GM23248 (cell line): ENCODE data around the gene ZNF229. TPM values are rescaled to one million over a fixed set of nuclear protein-coding genes. Genes with fewer than 3 reads are reported as not detected.

Experiments
- DNase-seq: peaks from one replicate; pipeline ENCODE4 v3.0.0-alpha.2; 2015
- H2AFZ ChIP-seq: fragments of 200-600 bp; sonication (generic); 2 replicates; pipeline ENCODE4 v1.6.1; 2016; ENCODE audit warnings: antibody characterized with exemption
- H3F3A ChIP-seq: fragments of 200-600 bp; sonication (generic); 2 replicates; pipeline ENCODE4 v1.6.1; 2016; ENCODE audit warnings: mild to moderate bottlenecking, antibody characterized with exemption, mixed run types; ENCODE audit not compliant: insufficient read depth
- H3K27ac ChIP-seq: fragments of 200-600 bp; sonication (generic); 2 replicates; pipeline ENCODE4 v1.5.1; 2016; ENCODE audit warnings: mild to moderate bottlenecking
- H3K27me3 ChIP-seq: fragments of 200-600 bp; sonication (generic); replicated peaks from 2 replicates; pipeline ENCODE4 v1.6.1; 2016; ENCODE audit warnings: mild to moderate bottlenecking; ENCODE audit not compliant: insufficient read depth
- H3K36me3 ChIP-seq: fragments of 200-600 bp; sonication (generic); 2 replicates; pipeline ENCODE4 v1.6.1; 2016; ENCODE audit warnings: low read depth, mild to moderate bottlenecking
- H3K4me1 ChIP-seq: fragments of 200-600 bp; sonication (generic); 2 replicates; pipeline ENCODE4 v1.6.1; 2016; ENCODE audit warnings: mild to moderate bottlenecking; ENCODE audit not compliant: insufficient read depth
- H3K4me2 ChIP-seq: fragments of 200-600 bp; sonication (generic); one replicate; pipeline ENCODE4 v1.6.1; 2016; ENCODE audit warnings: mild to moderate bottlenecking; ENCODE audit not compliant: unreplicated experiment
- H3K4me3 ChIP-seq: fragments of 200-600 bp; sonication (generic); 2 replicates; pipeline ENCODE4 v1.5.1; 2016; ENCODE audit warnings: mild to moderate bottlenecking
- H3K79me2 ChIP-seq: fragments of 200-600 bp; sonication (generic); 2 replicates; pipeline ENCODE4 v1.6.1; 2016; ENCODE audit warnings: mild to moderate bottlenecking; ENCODE audit not compliant: insufficient read depth
- H3K9ac ChIP-seq: fragments of 200-600 bp; sonication (generic); 2 replicates; pipeline ENCODE4 v1.6.1; 2016; ENCODE audit warnings: mild to moderate bottlenecking
- H3K9me2 ChIP-seq: fragments of 200-600 bp; sonication (generic); 2 replicates; pipeline ENCODE4 v1.6.1; 2016; ENCODE audit warnings: mixed run types, mild to moderate bottlenecking, moderate library complexity; ENCODE audit not compliant: insufficient read depth
- H3K9me3 ChIP-seq: fragments of 200-600 bp; sonication (generic); one replicate; pipeline ENCODE4 v1.6.1; 2017; ENCODE audit warnings: low read depth
- H4K20me1 ChIP-seq: fragments of 200-600 bp; sonication (generic); 2 replicates; pipeline ENCODE4 v1.6.0; 2016; ENCODE audit not compliant: insufficient read depth
- EZH2 ChIP-seq: fragments of 200-600 bp; sonication (generic); IDR thresholded peaks from 2 replicates; pipeline ENCODE4 v1.6.1; 2018; ENCODE audit warnings: antibody characterized with exemption, mild to moderate bottlenecking; ENCODE audit not compliant: insufficient read depth, poor library complexity, severe bottlenecking
- EZH2phosphoT487 ChIP-seq: fragments of 200-600 bp; sonication (generic); IDR thresholded peaks from 2 replicates; pipeline ENCODE4 v1.6.1; 2018; ENCODE audit warnings: antibody characterized with exemption, moderate library complexity, mild to moderate bottlenecking, low read depth; ENCODE audit not compliant: insufficient read depth
- WGBS, 2 experiments: methylation state at CpG; one replicate each; pipeline ENCODE4 v1.1.6; 2015 to 2017; ENCODE audit warnings: low lambda C conversion rate in 2 of 2, low coverage in 1 of 2; ENCODE audit errors: missing lambda C conversion rate in 2 of 2; 5-methylcytosine and 5-hydroxymethylcytosine counted together
- in situ Hi-C: fragments of 300-500 bp; cut with MboI; formaldehyde crosslinking; loops from 2 replicates; pipeline ENCODE4 v1.15.0; 2020
- polyA plus RNA-seq: library from polyadenylated mRNA; unstranded; fragments of >200 nt; fragmentation: Nextera tagmentation; extraction: Ambion mirVana; gene quantifications from 2 replicates; pipeline ENCODE4 v1.2.1, GENCODE V29; 2016
- total RNA-seq: library from RNA; depleted of rRNA; stranded (reverse); fragments of >200 nt; shearing (Covaris generic); gene quantifications from 2 replicates; pipeline ENCODE4 v1.2.3, GENCODE V29; 2014

Gene ZNF229
- total and polyA plus RNA-seq, 2 experiments from 2014 or later, result 7.7 to 11.7 TPM

- no peaks in the 10 kb centered on the region for H3K36me3 ChIP-seq
- 46 to 47% methylated on average over 4 of the region's 4 CpGs for WGBS, 2 experiments
- H3K4me3 ChIP-seq, result no peak overlapping the region
- in situ Hi-C loops, result no loop called here
- no peaks in the 10 kb centered on the region for H3K79me2 ChIP-seq
- no peak overlapping the region for H3K4me2 ChIP-seq
- DNase-seq, result no peak
- no peaks in the 10 kb centered on the region for H4K20me1 ChIP-seq
- H3K27me3 ChIP-seq, result no peaks in the 10 kb centered on the region
- no peaks in the 10 kb centered on the region for H3K4me1 ChIP-seq
- H2AFZ ChIP-seq, result no peak overlapping the region
- H3F3A ChIP-seq, result no peaks in the 10 kb centered on the region
- H3K9ac ChIP-seq, result no peak overlapping the region
- TF ChIP-seq EZH2phosphoT487 (no peak), EZH2 (no peak)
- H3K9me2 ChIP-seq, result no peaks in the 10 kb centered on the region
- no peak overlapping the region for H3K27ac ChIP-seq
- H3K9me3 ChIP-seq, result no peaks in the 10 kb centered on the region
Observed at GRCh38 chr19:44455100-44455499, 6.8 kb upstream of the ZNF229 start.

GRCh38 chr19:44452367-44452766 lies 4.1 kb upstream of the ZNF229 start:
- no peak overlapping the region for H3K4me3 ChIP-seq
- DNase-seq, result no peak
- H3K9me3 ChIP-seq, result no peaks in the 10 kb centered on the region
- in situ Hi-C loops, result no loop called here
- H3K9ac ChIP-seq, result no peak overlapping the region
- no peaks in the 10 kb centered on the region for H3K36me3 ChIP-seq
- H3K4me1 ChIP-seq, result peaks cover 3% of the 10 kb centered on the region; the same call in 1 of the 2 replicates
- 56 to 59% methylated on average over 4 of the region's 4 CpGs for whole genome bisulfite sequencing, 2 experiments
- H3K27ac ChIP-seq, result no peak overlapping the region
- H3K4me2 ChIP-seq, result no peak overlapping the region
- H4K20me1 ChIP-seq, result no peaks in the 10 kb centered on the region
- H3K79me2 ChIP-seq, result peaks cover 9% of the 10 kb centered on the region
- TF ChIP-seq EZH2 (no peak), EZH2phosphoT487 (no peak)
- H3K27me3 ChIP-seq, result no peaks in the 10 kb centered on the region
- H2AFZ ChIP-seq, result no peak overlapping the region
- H3K9me2 ChIP-seq, result no peaks in the 10 kb centered on the region
- no peaks in the 10 kb centered on the region for H3F3A ChIP-seq

GRCh38 chr19:44451687-44452086 lies 3.4 kb upstream of the ZNF229 start:
- H4K20me1 ChIP-seq, result no peaks in the 10 kb centered on the region
- TF ChIP-seq EZH2 (no peak), EZH2phosphoT487 (no peak)
- H3K9me2 ChIP-seq, result no peaks in the 10 kb centered on the region
- H3F3A ChIP-seq, result no peaks in the 10 kb centered on the region
- H3K4me2 ChIP-seq, result no peak overlapping the region
- DNase-seq, result no peak
- H3K4me3 ChIP-seq, result no peak overlapping the region
- H3K79me2 ChIP-seq, result peaks cover 15% of the 10 kb centered on the region
- no peak overlapping the region for H3K9ac ChIP-seq
- no peaks in the 10 kb centered on the region for H3K9me3 ChIP-seq
- peaks cover 9% of the 10 kb centered on the region; the same call in 1 of the 2 replicates for H3K4me1 ChIP-seq
- H3K36me3 ChIP-seq, result no peaks in the 10 kb centered on the region
- in situ Hi-C loops, result no loop called here
- H3K27me3 ChIP-seq, result no peaks in the 10 kb centered on the region
- 75 to 85% methylated on average over 18 of the region's 18 CpGs for WGBS, 2 experiments
- H3K27ac ChIP-seq, result no peak overlapping the region
- no peak overlapping the region for H2AFZ ChIP-seq

GRCh38 chr19:44438441-44438840 lies 9.8 kb downstream of the ZNF229 start:
- Histone ChIP-seq H3K9me2 (no peaks in the 10 kb centered on the region), H3K4me3 (no peak overlapping the region), H3K4me2 (no peak overlapping the region), H4K20me1 (no peaks in the 10 kb centered on the region), H3K4me1 (no peaks in the 10 kb centered on the region), H2AFZ (no peak overlapping the region), H3K9ac (no peak overlapping the region), H3F3A (no peaks in the 10 kb centered on the region), H3K79me2 (peaks cover 15% of the 10 kb centered on the region; the same call in 1 of the 2 replicates), H3K27ac (no peak overlapping the region), H3K9me3 (no peaks in the 10 kb centered on the region), H3K27me3 (no peaks in the 10 kb centered on the region), H3K36me3 (peaks cover 62% of the 10 kb centered on the region)
- TF ChIP-seq EZH2, result no peak
- no peak for TF ChIP-seq EZH2phosphoT487
- WGBS, 2 experiments, result 86 to 92% methylated on average over 3 of the region's 3 CpGs
- no peak for DNase-seq
- in situ Hi-C loops, result no loop called here

- no peak for TF ChIP-seq EZH2
- TF ChIP-seq EZH2phosphoT487, result no peak
- in situ Hi-C loops, result no loop called here
Observed at GRCh38 chr19:44435441-44435840, 12.8 kb downstream of the ZNF229 start.

More at GRCh38 chr19:44435441-44435840, 12.8 kb downstream of the ZNF229 start:
- no peaks in the 10 kb centered on the region for H3K9me2 ChIP-seq
- no peaks in the 10 kb centered on the region for H3K4me1 ChIP-seq
- H3K9ac ChIP-seq, result no peak overlapping the region
- H3K9me3 ChIP-seq, result no peaks in the 10 kb centered on the region
- no peaks in the 10 kb centered on the region for H4K20me1 ChIP-seq
- no peak overlapping the region for H3K4me3 ChIP-seq
- no peak overlapping the region for H3K4me2 ChIP-seq
- H3K36me3 ChIP-seq, result peaks cover 56% of the 10 kb centered on the region
- DNase-seq, result no peak
- no peak overlapping the region for H2AFZ ChIP-seq
- H3K27me3 ChIP-seq, result no peaks in the 10 kb centered on the region
- WGBS, 2 experiments, result 61 to 66% methylated on average over 2 of the region's 2 CpGs
- no peak overlapping the region for H3K27ac ChIP-seq
- peaks cover 15% of the 10 kb centered on the region; the same call in 1 of the 2 replicates for H3K79me2 ChIP-seq
- no peaks in the 10 kb centered on the region for H3F3A ChIP-seq
